Gastrocnemius medialis (tissue), 4 donors: ENCODE results near the gene SRGAP1. TPM values are rescaled to one million over a fixed set of nuclear protein-coding genes. Genes with fewer than 3 reads are reported as not detected.

ENCODE experiments used
- ATAC-seq, 2 donors: fragments of 150-250 bp; one replicate each; pipeline ENCODE4 v1.9.1; 2016
- DNase-seq, 2 donors: peaks; one replicate each; pipeline ENCODE4 v3.0.0-alpha.2; 2019
- H3K27ac ChIP-seq, 4 donors: fragments of 200-600 bp; sonication (generic); 1 replicate in 1 of 4; 2 replicates in 3 of 4; pipeline ENCODE4 v1.5.1; 2016 to 2018; ENCODE audit warnings: mild to moderate bottlenecking in 2 of 4, moderate library complexity in 1 of 4
- H3K27me3 ChIP-seq, 3 donors: fragments of 200-600 bp; sonication (generic) in 2 of 3; 1 replicate in 1 of 3; 2 replicates in 2 of 3; pipeline versions ENCODE4 v1.5.1 to v1.6.0; 2016 to 2019; ENCODE audit warnings: mild to moderate bottlenecking in 1 of 3, moderate library complexity in 1 of 3
- H3K36me3 ChIP-seq, 2 donors: fragments of 200-600 bp; sonication (generic) in 1 of 2; one replicate each; pipeline ENCODE4 v1.5.1; 2017 to 2018
- H3K4me1 ChIP-seq, 2 donors: fragments of 200-600 bp; sonication (generic) in 1 of 2; one replicate each; pipeline ENCODE4 v1.5.1; 2016 to 2017; ENCODE audit warnings: mild to moderate bottlenecking in 2 of 2
- H3K4me3 ChIP-seq, 4 donors: fragments of 200-600 bp; sonication (generic) in 3 of 4; 1 replicate in 1 of 4; 2 replicates in 3 of 4; pipeline ENCODE4 v1.5.1; 2016 to 2019; ENCODE audit warnings: mild to moderate bottlenecking in 2 of 4
- H3K9me3 ChIP-seq, 3 donors: fragments of 200-600 bp; sonication (generic) in 2 of 3; 1 replicate in 1 of 3; 2 replicates in 2 of 3; pipeline ENCODE4 v1.5.1; 2016 to 2019
- POLR2A ChIP-seq, 2 donors: fragments of 450-650 bp; IDR thresholded peaks; one replicate each; pipeline ENCODE4 v1.6.1; 2017; ENCODE audit warnings: antibody characterized with exemption in 2 of 2, mild to moderate bottlenecking in 2 of 2, moderate library complexity in 2 of 2
- in situ Hi-C, 4 donors: fragments of 200-750 bp; cut with MboI; loops; one replicate each; pipeline versions ENCODE4 v1.15.0 to v1.8.0; 2017; ENCODE audit warnings: low sequenced_read_pairs in 4 of 4
- intact Hi-C: fragments of 100-400 bp; cut with DNase I; formaldehyde crosslinking; loops from one replicate; pipeline ENCODE4 v1.15.1; 2023; ENCODE audit warnings: low total_unique reads
- total RNA-seq, 4 donors: library from RNA; depleted of rRNA; stranded (reverse); fragments of >200 nt; gene quantifications; one replicate each; pipeline versions ENCODE4 v1.1.0 to v1.2.3, GENCODE V29; 2016
- TF ChIP-seq, protein P1 (sequence below), 5 experiments: fragments of 450-650 bp in 3 of 5; fragments of 200-600 bp in 2 of 5; sonication (generic) in 2 of 5; IDR thresholded peaks in 4 of 5; conservative IDR thresholded peaks in 1 of 5; 1 replicate in 4 of 5; 2 replicates in 1 of 5; pipeline ENCODE4 v1.5.1; 2016 to 2019; ENCODE audit warnings: antibody characterized with exemption in 5 of 5, mild to moderate bottlenecking in 3 of 5, moderate library complexity in 3 of 5

SRGAP1 gene
- total RNA-seq, 4 donors from 2014 or later = 0.36 to 0.85 (median 0.66) TPM

DNA sequence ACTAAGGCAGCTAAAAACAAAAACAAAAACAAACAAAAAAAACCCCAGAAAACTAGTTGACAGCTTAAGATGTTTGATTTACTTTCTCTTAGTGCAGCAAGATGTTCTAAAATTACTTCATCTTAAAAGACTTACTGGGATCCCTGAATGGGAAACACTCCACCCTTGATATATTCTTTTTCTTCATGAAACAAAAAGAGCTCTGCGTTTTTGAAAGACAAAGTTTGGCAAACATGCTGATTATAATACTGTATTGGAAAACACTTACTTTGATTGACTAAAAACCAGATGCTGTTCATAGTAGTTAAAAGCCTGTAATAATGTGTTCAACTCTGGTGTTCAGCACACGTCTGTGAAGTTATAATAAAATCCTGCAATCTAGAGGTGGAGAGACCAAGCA is 136.8 kb downstream of the SRGAP1 start:
- TF ChIP-seq, protein P1, sequence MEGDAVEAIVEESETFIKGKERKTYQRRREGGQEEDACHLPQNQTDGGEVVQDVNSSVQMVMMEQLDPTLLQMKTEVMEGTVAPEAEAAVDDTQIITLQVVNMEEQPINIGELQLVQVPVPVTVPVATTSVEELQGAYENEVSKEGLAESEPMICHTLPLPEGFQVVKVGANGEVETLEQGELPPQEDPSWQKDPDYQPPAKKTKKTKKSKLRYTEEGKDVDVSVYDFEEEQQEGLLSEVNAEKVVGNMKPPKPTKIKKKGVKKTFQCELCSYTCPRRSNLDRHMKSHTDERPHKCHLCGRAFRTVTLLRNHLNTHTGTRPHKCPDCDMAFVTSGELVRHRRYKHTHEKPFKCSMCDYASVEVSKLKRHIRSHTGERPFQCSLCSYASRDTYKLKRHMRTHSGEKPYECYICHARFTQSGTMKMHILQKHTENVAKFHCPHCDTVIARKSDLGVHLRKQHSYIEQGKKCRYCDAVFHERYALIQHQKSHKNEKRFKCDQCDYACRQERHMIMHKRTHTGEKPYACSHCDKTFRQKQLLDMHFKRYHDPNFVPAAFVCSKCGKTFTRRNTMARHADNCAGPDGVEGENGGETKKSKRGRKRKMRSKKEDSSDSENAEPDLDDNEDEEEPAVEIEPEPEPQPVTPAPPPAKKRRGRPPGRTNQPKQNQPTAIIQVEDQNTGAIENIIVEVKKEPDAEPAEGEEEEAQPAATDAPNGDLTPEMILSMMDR (IDR thresholded peaks at IDR 0.05 in 4 of 5, conservative IDR thresholded peaks at IDR 0.05 in 1 of 5) = no peak
- TF ChIP-seq POLR2A (IDR thresholded peaks at IDR 0.05) = no peak
- intact Hi-C loops = no loop called here
- Histone ChIP-seq H3K36me3 (no peaks in the 10 kb centered on the region), H3K9me3 (no peaks in the 10 kb centered on the region), H3K27ac (no peak overlapping the region), H3K4me1 (peaks cover 0 to 5% of the 10 kb centered on the region in 2 donors), H3K27me3 (no peaks in the 10 kb centered on the region), H3K4me3 (no peak overlapping the region)
- ATAC-seq (no peak), DNase-seq (no peak)
- in situ Hi-C loops = no loop called here

DNA sequence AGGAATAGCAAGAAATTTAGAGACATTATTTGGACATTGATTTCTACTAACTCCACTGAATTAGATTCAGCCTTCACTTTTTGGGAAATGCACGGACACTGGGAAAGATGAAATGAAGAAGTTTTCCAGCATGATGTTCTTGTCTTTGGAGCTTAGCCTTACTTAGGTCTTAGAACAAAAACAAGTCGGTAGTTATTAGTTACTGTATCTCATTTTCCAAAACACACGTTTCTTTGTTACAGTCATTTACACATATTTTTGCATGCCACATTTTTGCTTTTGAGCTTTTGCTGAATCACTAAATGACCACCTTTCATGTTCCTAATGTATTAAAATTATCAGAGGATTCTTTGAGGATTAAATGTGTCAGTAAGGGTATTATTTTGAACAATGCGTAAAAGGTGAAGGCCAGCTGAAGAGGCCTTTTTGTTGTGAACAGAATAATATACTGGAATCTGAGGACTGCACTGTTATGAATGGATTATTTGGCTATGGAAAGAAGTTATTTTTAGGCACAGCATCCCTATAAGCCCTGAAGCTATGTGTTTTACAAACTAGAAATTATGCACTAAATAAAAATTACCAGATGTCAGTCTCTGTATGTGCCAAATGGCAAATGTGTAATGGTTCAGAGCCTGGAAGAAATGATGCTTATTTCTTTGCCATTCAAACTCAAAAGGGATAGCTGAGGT is 138.2 kb downstream of the SRGAP1 start:
- Histone ChIP-seq H3K27me3 (no peaks in the 10 kb centered on the region), H3K4me1 (peaks cover 0 to 5% of the 10 kb centered on the region in 2 donors), H3K4me3 (no peak overlapping the region), H3K9me3 (no peaks in the 10 kb centered on the region), H3K36me3 (no peaks in the 10 kb centered on the region), H3K27ac (no peak overlapping the region)
- ATAC-seq (no peak), DNase-seq (no peak)
- in situ Hi-C loops = no loop called here
- intact Hi-C loops = no loop called here
- TF ChIP-seq, protein P1 (IDR thresholded peaks at IDR 0.05 in 4 of 5, conservative IDR thresholded peaks at IDR 0.05 in 1 of 5) = no peak
- TF ChIP-seq POLR2A (IDR thresholded peaks at IDR 0.05) = no peak

DNA sequence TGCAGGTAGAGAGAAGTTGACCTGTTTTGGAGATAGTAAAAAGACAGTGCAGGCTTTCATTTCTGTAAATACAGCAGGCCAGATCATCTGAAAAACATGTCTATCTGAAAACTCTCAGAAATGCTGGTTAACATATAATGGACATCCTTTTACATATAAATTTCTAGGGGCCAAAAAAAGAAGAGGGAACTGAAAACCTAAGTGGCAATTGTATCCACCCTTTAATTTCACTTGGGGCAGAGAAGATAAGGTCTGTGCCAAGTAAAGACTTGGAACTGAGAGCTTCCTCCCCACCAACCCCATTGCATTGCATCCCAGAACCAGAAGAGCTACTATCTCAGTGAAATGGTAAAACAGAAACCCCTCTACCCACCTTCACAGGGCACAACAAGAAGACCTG is 141.0 kb downstream of the SRGAP1 start:
- in situ Hi-C loops = no loop called here
- intact Hi-C loops = no loop called here
- no peak for ATAC-seq

DNA sequence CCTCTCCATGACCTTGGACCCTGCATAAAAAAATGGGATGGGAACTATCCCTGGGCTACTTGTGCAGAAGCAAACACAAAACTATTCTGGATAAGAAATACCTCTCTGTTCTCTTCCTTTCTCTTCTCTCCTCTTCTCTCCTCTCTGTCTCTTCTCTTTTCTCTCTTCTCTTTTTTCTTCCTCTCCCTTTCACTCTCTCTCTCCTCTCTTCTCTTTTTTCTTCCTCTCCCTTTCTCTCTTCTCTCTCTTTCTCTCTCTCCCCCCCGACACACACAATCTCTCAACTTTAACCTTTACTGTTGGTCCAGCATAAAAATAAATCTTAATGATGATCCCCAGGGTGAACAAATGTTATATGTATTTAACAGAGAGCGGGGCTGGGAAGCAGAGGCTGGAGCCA is 141.4 kb downstream of the SRGAP1 start:
- no peak for TF ChIP-seq POLR2A (IDR thresholded peaks at IDR 0.05)
- TF ChIP-seq, protein P1 (IDR thresholded peaks at IDR 0.05 in 4 of 5, conservative IDR thresholded peaks at IDR 0.05 in 1 of 5) = no peak
- in situ Hi-C loops = no loop called here

More for the DNA sequence above, 141.0 kb downstream of the SRGAP1 start:
- TF ChIP-seq, protein P1 (IDR thresholded peaks at IDR 0.05 in 4 of 5, conservative IDR thresholded peaks at IDR 0.05 in 1 of 5) = no peak
- TF ChIP-seq POLR2A (IDR thresholded peaks at IDR 0.05) = no peak
- Histone ChIP-seq H3K27me3 (no peaks in the 10 kb centered on the region), H3K27ac (no peak overlapping the region), H3K4me1 (peaks cover 0 to 5% of the 10 kb centered on the region in 2 donors), H3K9me3 (no peaks in the 10 kb centered on the region), H3K36me3 (no peaks in the 10 kb centered on the region), H3K4me3 (no peak overlapping the region)
- no peak for DNase-seq

More for the DNA sequence above, 141.4 kb downstream of the SRGAP1 start:
- H3K9me3 ChIP-seq = no peaks in the 10 kb centered on the region
- H3K36me3 ChIP-seq = no peaks in the 10 kb centered on the region
- H3K27ac ChIP-seq = no peak overlapping the region
- H3K4me1 ChIP-seq = peaks cover 0 to 5% of the 10 kb centered on the region in 2 donors
- ATAC-seq (no peak), DNase-seq (no peak)
- H3K27me3 ChIP-seq = no peaks in the 10 kb centered on the region
- H3K4me3 ChIP-seq = no peak overlapping the region
- intact Hi-C loops = no loop called here
